Right lung (tissue), 5 donors: Measurements from ENCODE around the gene PTPRD. TPM values are rescaled to one million over a fixed set of nuclear protein-coding genes. Genes with fewer than 3 reads are reported as not detected.

Experiments used
- DNase-seq, 2 donors: peaks; one replicate each; pipeline ENCODE4 v3.0.0-alpha.2; 2013
- polyA plus RNA-seq, 5 donors: library from polyadenylated mRNA; unstranded; fragments of 120-200 nt; gene quantifications; one replicate each; pipeline versions ENCODE4 v1.2.1 to v1.2.3, GENCODE V29; 2013; ENCODE audit warnings: inconsistent platforms in 1 of 5, low replicate concordance in 1 of 5; ENCODE audit not compliant: insufficient read length in 5 of 5, insufficient read depth in 1 of 5

Gene PTPRD
- polyA plus RNA-seq, 5 donors = 117 to 156 (median 130) TPM

- DNase-seq = no peak
Measured at GRCh38 chr9:8685825-8686224, 1927.0 kb downstream of the PTPRD start.

GRCh38 chr9:8684978-8685708, 1927.7 kb downstream of the PTPRD start:
- DNase-seq = no peak

- no peak for DNase-seq
Measured at GRCh38 chr9:8683496-8683895, 1929.3 kb downstream of the PTPRD start.

DNA sequence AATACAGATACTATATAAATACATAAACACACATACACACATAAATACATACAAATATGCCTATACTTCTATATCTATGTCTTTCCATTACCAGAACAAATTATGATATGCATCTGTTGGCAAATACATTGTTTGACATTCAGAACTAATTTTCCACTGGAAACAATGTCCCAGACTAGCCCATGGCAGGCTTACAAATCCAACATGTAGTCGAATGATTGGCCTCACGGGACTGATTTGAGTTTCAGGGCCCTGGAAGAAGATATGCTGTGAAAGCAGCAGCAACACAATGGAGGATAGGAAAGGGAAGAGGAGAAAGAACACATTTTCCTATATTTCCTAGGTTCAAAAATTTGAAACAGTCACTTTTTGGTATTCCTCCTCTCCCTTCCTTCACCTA, 1932.1 kb downstream of the PTPRD start:
- no peak for DNase-seq

DNA sequence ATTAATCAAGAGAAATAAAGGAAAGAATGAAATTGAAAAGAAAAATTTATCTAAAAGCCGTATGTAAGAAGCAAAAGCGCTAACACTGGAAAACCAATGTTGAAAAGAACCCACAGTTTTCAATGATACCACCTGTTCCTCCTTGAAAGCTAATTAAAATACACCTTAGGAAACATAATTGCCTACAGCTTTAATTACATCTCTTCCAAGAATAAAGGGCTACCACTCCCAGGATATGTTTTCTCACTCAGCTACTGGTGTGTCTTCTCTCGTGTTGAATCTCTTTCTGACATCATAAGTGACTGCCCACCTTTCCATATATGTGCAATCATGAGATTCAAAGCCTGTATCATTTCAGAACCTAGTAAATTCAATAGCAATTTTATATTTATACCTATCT, 1932.6 kb downstream of the PTPRD start:
- no peak for DNase-seq

DNA sequence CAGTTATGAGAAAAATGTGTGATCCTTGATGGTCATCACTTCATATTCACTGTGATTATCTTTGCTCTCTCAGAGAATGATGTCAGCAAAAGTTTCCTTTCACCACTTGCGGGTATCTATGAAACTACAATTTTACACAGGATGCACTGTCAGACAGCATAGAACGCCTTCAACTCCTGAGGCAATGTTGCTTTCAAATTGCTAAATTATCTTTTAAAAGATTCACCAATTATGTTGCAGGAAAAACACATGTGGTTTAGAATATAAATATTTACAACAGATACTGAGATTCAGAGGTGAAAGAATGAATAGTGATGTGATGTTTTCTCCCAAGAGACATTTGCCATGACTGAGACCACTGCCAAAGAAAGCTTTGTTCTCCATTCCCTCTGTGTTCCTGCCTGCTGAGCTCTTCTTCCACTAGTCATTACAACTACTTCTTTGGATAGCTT, 1933.4 kb downstream of the PTPRD start:
- DNase-seq = no peak

- peak; percentile 55 to 61 for DNase-seq
Measured at GRCh38 chr9:8677741-8678140, 1935.1 kb downstream of the PTPRD start.

- DNase-seq = no peak
Measured at GRCh38 chr9:8674536-8674935, 1938.3 kb downstream of the PTPRD start.

DNA sequence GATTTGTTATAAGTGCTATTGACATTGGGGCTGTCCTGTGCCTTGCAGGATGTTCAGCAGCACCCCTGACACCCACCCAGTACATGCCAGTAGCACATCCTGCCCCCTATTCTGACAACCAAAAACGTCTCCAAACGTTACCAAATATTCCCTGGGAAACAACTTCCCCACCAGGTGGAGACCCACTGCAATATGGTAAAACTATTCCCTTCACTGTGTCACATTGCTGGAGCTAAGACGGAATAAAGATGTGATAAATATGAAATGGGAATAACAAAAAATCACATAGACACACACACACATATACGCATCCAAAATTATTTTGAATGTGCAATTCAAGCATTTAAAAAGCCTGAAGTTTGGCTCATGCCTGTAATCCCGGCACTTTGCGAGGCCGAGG, 1939.0 kb downstream of the PTPRD start:
- no peak for DNase-seq

DNA sequence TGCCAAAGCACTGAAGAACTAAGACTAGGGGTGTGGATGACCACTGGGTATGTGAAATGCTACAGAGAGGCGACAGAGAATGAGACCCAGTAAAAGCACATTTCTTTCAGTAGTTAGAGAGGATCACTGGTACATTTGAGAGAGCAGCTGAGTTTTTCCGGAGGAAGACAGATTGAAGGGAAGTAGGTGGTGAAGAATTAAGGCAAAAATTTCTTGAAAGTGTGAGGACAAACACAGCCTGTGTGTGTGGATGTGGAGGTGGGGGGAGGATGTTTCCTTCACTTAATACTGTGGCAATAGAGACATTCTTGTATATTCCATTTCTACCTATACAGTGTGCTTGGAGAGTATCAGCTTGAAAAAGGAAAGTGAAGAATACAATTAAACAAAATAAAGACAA, 1942.1 kb downstream of the PTPRD start:
- DNase-seq = no peak

DNA sequence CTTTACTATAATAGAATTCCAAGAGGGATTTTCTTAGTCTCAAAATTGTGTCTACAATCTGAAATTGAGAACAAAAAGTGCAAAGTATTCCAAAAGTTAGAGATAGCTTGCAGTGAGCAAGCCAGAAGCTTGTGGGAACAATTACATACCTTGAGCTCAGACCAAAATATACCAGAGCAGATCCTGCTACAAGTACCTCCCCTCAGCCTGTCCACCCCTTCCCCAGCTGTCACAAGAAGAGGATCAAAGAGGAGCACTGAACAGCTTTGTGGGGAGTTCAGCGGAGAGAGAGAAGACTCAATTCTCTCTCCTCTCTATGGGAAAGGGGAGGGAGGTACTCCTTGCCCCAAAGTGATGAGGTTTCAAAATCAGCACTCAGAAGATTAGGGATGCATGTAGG, 1944.1 kb downstream of the PTPRD start:
- no peak for DNase-seq

DNA sequence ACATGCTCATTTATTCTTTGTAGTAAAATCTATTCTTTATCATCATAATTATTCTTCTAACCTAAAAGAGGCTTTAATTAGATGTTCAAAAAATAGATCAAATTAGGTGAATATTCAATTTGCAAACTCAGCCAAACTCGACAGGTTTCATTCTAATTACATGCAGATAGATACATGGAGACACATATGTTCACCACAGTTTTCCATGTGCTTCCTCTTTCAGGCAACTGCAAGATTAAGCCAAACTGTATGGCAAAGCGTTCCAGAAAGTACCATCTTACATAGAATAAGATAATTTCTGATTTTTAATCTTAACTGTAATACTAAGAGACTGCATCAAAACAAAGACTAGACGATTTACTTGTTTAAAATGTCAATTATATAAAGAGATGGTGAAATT, 1944.6 kb downstream of the PTPRD start:
- no peak for DNase-seq

GRCh38 chr9:8666060-8666459, 1946.7 kb downstream of the PTPRD start:
- no peak for DNase-seq

- no peak for DNase-seq
Measured at GRCh38 chr9:8660383-8660782, 1952.4 kb downstream of the PTPRD start.

DNA sequence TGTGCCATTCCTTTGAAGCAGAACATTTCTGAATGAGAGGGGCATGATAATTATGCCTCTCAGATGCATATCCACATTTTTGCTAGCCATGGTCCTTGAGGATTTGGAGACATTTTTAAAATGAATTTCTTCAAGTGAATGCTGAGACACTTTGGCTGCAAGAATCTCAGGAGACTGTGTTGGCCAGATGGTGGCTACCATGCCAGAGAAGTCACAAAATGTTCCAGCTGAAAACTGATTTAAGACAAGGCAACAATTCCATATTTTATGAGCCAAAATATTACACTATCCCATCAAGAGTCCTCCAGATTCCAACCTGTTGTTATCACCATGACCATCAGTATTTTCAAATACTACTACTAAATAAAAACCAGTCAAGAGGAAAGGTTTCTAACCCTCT, 1953.7 kb downstream of the PTPRD start:
- no peak for DNase-seq

DNA sequence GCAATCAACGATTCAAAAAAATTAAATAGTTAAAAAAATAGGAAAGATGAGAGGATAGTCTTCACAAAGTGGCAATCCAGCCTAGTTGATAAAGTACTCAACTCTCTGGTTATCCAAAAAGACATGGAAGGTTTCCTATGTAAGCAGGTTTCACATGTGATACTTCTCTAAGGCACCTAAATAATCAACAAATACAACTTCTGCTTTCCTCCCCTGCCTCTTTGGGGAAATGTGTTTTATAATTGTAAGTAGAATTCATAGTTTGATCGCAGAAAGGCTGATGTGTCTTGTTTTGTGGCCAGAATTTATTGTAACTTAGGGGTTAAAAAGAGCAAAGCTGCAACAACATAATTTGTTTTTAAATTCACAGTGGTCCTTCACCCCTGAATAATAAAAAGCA, 1957.7 kb downstream of the PTPRD start:
- DNase-seq = no peak

GRCh38 chr9:8653855-8654254, 1958.9 kb downstream of the PTPRD start:
- no peak for DNase-seq

- DNase-seq = no peak
Measured at GRCh38 chr9:8653111-8653510, 1959.7 kb downstream of the PTPRD start.

DNA sequence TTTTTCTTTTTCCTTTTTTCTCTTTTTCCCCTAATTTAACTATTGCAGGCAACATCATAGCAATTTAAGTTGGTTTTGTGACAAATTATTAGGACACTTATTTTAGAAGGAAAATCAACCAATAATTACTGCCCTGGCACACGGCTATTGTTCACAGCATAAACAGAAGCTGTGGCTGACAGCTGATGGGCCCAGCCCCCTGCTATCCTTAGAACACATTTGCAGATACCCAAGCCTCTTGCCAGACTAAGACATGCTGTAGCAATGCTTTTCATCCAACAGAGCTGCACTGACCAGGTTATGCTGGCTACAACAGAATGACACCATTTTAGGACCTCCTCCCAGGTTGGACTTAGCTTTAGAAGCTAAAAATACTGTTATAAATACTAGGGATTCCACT, 1960.5 kb downstream of the PTPRD start:
- DNase-seq = no peak

DNA sequence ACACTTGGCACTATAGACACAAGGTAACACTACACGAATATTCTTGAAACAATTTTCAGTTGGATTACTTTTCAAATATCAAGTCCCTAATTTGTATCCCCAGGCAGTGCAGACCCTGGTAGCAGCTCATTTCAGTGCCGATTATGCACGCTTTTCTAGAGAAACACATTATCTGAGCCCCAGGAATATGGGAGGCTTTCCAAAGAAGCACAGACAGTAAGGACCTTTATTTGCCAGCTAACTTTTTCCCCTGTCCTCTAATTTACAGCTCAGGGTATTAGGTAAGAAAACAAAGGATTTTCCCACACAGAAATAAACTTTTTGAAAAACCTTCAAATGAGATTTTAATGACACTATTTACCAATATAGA, 1961.0 kb downstream of the PTPRD start:
- DNase-seq = no peak

- no peak for DNase-seq
Measured at GRCh38 chr9:8651070-8651845, 1961.5 kb downstream of the PTPRD start.

DNA sequence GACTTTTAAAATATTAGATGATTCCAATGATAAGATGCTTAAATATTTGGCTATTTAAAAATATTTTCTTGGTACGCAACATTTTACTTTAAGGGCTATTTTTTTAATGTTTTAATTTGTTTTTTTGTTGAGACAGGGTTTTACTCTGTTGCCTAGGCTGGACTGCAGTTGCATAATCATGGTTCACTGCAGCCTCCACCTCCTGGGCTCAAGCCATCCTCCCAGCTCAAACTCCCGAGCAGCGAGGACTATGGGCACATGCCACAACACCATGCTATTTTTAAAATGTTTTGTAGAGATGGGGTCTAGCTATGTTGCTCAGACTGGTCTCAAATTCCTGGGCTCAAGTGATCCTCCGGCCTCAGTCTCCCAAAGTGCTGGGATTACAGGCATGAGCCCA, 1963.0 kb downstream of the PTPRD start:
- DNase-seq = no peak

GRCh38 chr9:8649160-8649559, 1963.6 kb downstream of the PTPRD start:
- no peak for DNase-seq
